ENCODE measurements around the gene DAAM2.

The DAAM2 gene

DNA sequence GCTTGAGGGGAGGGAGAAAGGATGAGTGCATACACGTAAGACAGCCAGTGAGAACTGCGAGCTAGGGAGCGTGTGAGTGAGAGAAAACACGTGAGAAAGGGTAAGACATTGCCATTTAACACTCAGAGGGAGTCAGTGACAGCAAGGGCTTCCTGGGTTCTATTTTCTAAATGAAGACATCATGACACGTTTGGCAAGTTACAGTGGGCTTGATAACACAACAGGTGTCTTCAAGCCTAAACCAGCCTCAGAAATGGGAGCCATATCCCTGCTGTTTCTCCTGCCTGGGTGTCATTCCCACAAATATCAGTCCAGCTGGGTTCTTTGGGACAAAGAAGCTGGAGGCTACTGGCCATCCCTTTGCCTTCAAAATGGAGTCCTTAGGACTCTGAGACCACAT, 159.0 kb downstream of the DAAM2 start:
- DNase-seq (ENCODE audit: low spot score) (no peak), FAIRE-seq (no peak)

DNA sequence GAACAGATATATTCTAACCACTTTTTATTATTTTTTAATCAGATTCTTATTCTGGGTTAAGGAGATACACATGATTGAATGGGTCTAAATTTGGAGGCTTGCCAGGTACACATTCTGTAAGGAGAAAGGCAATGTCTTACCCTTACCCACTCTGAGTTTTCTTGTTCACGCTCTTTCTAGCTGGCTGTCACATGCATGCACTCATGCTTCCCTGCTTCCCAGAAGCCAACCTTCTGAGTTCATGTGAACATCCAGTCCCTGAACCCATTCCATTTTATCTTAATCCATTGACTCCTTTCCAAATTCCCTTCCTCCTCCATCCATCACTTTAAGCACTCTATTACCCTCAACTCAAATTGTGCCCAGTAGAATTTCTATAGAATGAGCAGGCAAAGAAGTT, 159.5 kb downstream of the DAAM2 start:
- FAIRE-seq (no peak), DNase-seq (ENCODE audit: low spot score) (no peak)

DNA sequence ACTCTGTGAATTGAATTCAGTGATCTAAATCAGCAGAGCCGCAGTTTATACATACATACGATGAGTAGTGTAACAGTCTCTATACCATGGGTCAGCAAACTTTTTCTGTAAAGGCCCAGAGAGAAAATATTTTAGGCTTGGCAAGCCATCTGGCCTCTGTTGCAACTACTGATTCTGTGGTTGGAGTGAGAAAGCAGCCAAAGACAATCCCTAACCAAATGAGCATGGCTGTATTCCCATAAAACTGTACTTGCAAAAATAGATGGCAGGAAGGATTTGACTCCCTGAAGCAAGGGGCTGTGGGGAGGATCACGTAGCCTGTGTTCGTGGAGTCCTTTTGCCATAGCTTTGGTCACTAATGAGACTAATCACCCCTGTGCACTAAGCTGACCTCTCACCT, 160.0 kb downstream of the DAAM2 start:
- no peak for FAIRE-seq
- DNase-seq (ENCODE audit: low spot score) = no peak

DNA sequence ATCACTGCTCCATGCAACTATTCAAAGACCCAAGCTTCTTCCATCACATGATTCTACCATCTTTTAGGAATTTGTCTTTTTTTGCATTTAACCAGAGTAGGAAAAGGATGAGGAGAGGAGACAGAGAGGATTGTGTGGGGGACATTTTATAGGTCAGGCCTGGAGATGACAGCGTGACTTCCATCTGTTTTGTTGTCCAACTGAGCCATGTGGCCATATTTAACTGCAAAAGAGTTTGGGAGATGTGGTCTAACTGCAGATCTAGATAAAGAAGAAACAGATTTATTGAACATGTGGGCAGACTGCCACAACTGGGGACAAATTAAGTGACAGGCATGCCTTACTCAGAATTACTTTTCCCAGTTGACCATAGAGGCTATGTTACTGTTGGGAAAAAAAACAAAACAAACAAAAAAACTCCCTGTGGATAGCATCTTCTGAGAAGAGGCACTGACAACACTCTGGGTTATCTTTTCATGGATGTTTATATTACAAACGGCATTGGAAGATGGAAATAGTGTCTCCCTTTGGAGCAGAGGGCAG, 161.0 kb downstream of the DAAM2 start:
- no peak for DNase-seq (ENCODE audit: low spot score)
- no peak for FAIRE-seq
